Sigmoid colon (tissue), 7 donors: ENCODE results near the gene FKBP9. TPM values are rescaled to one million over a fixed set of nuclear protein-coding genes. Genes with fewer than 3 reads are reported as not detected.

ENCODE experiments used
- DNase-seq: peaks from one replicate; pipeline ENCODE4 v3.0.0-alpha.2; 2019
- H3K27ac ChIP-seq, 4 donors: fragments of 200-600 bp; sonication (generic); one replicate each; pipeline ENCODE4 v1.5.1; 2016 to 2019; ENCODE audit warnings: mild to moderate bottlenecking in 1 of 4
- H3K27me3 ChIP-seq, 3 donors: fragments of 200-600 bp; sonication (generic); one replicate each; pipeline ENCODE4 v1.5.1; 2019; ENCODE audit warnings: mild to moderate bottlenecking in 1 of 3
- H3K36me3 ChIP-seq, 4 donors: fragments of 200-600 bp; sonication (generic); one replicate each; pipeline ENCODE4 v1.5.1; 2016 to 2019
- H3K4me1 ChIP-seq, 4 donors: fragments of 200-600 bp; sonication (generic); one replicate each; pipeline ENCODE4 v1.5.1; 2017 to 2019
- H3K4me3 ChIP-seq, 4 donors: fragments of 200-600 bp; sonication (generic); one replicate each; pipeline ENCODE4 v1.5.1; 2017 to 2019; ENCODE audit warnings: mild to moderate bottlenecking in 2 of 4, moderate library complexity in 1 of 4
- H3K9me3 ChIP-seq, 4 donors: fragments of 200-600 bp in 3 of 4; sonication (generic) in 3 of 4; one replicate each; pipeline versions ENCODE4 v1.5.1 to v1.6.1; 2013 to 2019
- EP300 ChIP-seq, 4 donors: sonication (generic); formaldehyde crosslinking; IDR thresholded peaks; one replicate each; pipeline ENCODE4 v1.6.1; 2017; ENCODE audit warnings: antibody characterized with exemption in 4 of 4
- POLR2A ChIP-seq, 2 donors: fragments of 450-650 bp; IDR thresholded peaks; one replicate each; pipeline ENCODE4 v1.6.1; 2016; ENCODE audit warnings: antibody characterized with exemption in 2 of 2, mild to moderate bottlenecking in 2 of 2, moderate library complexity in 2 of 2
- POLR2AphosphoS5 ChIP-seq, 4 donors: sonication (generic); formaldehyde crosslinking; IDR thresholded peaks; one replicate each; pipeline ENCODE4 v1.6.1; 2017; ENCODE audit warnings: antibody characterized with exemption in 4 of 4
- WGBS, 2 donors: extraction: QIAGEN DNeasy Blood & Tissue Kit; methylation state at CpG; one replicate each; pipeline ENCODE4 v1.1.7; 2013; 5-methylcytosine and 5-hydroxymethylcytosine counted together
- intact Hi-C: fragments of 100-400 bp; cut with DNase I; formaldehyde crosslinking; loops from one replicate; pipeline ENCODE4 v1.15.1; 2023
- polyA plus RNA-seq, 3 donors: library from polyadenylated mRNA; stranded (reverse); fragments of 200-250 nt; gene quantifications; one replicate each; pipeline ENCODE4 v1.2.3, GENCODE V29; 2013
- total RNA-seq, 4 donors: library from RNA; depleted of rRNA; stranded (reverse); fragments of >200 nt; gene quantifications; one replicate each; pipeline ENCODE4 v1.1.0, GENCODE V29; 2016
- TF ChIP-seq, protein P1 (sequence below), 4 experiments: fragments of 450-650 bp in 3 of 4; fragments of 200-600 bp in 1 of 4; IDR thresholded peaks; one replicate each; pipeline ENCODE4 v1.5.1; 2016 to 2019; ENCODE audit warnings: antibody characterized with exemption in 4 of 4, mild to moderate bottlenecking in 3 of 4, moderate library complexity in 2 of 4
- donor health status: healthy with polysubstance abuse.
- donor health status: Bipolar disorder and iron deficiency.
- donor health status: healthy.

FKBP9 gene
- total and polyA plus RNA-seq, 7 donors, result 12.3 to 161 (median 79.6) TPM

DNA sequence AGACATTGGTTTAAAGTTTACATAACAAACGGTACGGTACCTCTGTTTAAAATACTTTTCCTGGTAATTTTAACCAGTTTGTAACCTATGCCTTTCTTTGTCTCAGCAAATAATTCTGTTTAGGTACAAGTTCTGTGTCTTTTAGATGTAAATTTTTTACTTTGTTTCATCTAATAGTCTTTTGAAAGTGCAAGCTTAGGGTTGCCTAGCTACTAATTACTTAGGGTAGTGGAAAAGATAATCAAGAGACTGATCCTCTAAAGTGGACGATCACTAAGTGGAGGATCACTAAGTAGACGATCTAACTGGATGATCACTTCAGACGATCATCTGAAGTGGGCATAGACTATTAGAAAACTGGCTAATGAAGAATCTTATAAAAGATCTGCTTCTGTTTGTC lies 16.1 kb upstream of the FKBP9 start:
- no peaks in the 10 kb centered on the region for H3K27me3 ChIP-seq
- 14 to 50% methylated on average over 5 of the region's 5 CpGs for WGBS, 2 donors
- intact Hi-C loops, result loop anchor here (5.0 kb wide), 3 partner anchors 121 to 166 kb away; partner anchors contain the start of genes NT5C3A and RP9
- peak overlapping the region; percentile 71 to 95 (median 86) for H3K4me3 ChIP-seq
- H3K9me3 ChIP-seq, result no peaks in the 10 kb centered on the region
- H3K36me3 ChIP-seq, result no peaks in the 10 kb centered on the region
- peaks cover 0 to 54% (median 40%) of the 10 kb centered on the region in 4 donors for H3K4me1 ChIP-seq
- DNase-seq, result no peak
- peak overlapping the region; percentile 96 to 98 (median 98) for H3K27ac ChIP-seq
- TF ChIP-seq, protein P1, sequence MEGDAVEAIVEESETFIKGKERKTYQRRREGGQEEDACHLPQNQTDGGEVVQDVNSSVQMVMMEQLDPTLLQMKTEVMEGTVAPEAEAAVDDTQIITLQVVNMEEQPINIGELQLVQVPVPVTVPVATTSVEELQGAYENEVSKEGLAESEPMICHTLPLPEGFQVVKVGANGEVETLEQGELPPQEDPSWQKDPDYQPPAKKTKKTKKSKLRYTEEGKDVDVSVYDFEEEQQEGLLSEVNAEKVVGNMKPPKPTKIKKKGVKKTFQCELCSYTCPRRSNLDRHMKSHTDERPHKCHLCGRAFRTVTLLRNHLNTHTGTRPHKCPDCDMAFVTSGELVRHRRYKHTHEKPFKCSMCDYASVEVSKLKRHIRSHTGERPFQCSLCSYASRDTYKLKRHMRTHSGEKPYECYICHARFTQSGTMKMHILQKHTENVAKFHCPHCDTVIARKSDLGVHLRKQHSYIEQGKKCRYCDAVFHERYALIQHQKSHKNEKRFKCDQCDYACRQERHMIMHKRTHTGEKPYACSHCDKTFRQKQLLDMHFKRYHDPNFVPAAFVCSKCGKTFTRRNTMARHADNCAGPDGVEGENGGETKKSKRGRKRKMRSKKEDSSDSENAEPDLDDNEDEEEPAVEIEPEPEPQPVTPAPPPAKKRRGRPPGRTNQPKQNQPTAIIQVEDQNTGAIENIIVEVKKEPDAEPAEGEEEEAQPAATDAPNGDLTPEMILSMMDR (IDR thresholded peaks at IDR 0.05), result no peak
- no peak for TF ChIP-seq EP300 (IDR thresholded peaks at IDR 0.05)

DNA sequence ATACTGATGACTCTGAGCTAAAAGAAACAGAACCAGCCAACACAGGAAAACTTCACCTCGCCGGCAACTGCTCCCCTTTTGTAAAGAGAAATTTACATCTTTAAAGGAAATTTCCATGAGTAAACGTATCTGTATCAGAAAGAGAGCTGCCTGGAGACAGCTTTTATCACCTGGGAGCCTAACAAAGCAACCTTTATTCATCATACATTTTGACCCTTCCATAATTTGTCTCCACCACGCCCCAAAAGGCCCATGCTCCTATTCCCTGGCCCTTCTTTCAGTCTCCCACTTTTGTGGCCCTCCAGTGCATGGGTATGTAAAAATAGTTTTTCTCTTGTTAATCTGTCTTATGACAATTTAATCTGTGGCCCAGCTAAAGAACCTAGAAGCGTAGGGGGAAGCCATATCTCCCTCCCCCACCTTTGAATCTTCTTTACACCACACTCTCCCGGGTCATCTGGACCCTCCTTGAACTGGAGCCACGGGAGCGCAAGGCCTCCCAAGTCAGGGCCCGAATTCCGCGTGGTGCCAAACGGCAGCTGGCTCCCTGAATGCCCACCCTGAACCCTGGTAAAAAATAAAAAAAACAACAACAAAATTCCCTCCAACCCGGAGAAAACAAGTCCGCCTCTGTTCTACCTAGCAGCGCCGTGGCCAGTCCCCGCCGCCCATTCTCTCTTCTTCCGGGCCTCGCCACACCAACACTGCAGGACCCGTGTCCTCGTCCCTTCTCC lies 15.4 kb upstream of the FKBP9 start:
- Histone ChIP-seq H3K36me3 (no peaks in the 10 kb centered on the region), H3K27ac (peak overlapping the region; percentile 96 to 98 (median 98)), H3K9me3 (no peaks in the 10 kb centered on the region), H3K4me1 (peaks cover 0 to 47% (median 33%) of the 10 kb centered on the region in 4 donors), H3K27me3 (no peaks in the 10 kb centered on the region), H3K4me3 (peak overlapping the region; percentile 71 to 95 (median 86))
- no peak for DNase-seq
- intact Hi-C loops, result loop anchor here (2.0 to 5.0 kb wide), 6 partner anchors 15 to 165 kb away; partner anchors contain the start of genes FKBP9, KBTBD2, NT5C3A and RP9
- 3 to 13% methylated on average over 22 of the region's 22 CpGs for WGBS, 2 donors
- TF ChIP-seq POLR2A (IDR thresholded peaks at IDR 0.05) (no peak), EP300 (IDR thresholded peaks at IDR 0.05) (no peak), POLR2AphosphoS5 (IDR thresholded peaks at IDR 0.05) (no peak)
- TF ChIP-seq, protein P1 (IDR thresholded peaks at IDR 0.05), result no peak

DNA sequence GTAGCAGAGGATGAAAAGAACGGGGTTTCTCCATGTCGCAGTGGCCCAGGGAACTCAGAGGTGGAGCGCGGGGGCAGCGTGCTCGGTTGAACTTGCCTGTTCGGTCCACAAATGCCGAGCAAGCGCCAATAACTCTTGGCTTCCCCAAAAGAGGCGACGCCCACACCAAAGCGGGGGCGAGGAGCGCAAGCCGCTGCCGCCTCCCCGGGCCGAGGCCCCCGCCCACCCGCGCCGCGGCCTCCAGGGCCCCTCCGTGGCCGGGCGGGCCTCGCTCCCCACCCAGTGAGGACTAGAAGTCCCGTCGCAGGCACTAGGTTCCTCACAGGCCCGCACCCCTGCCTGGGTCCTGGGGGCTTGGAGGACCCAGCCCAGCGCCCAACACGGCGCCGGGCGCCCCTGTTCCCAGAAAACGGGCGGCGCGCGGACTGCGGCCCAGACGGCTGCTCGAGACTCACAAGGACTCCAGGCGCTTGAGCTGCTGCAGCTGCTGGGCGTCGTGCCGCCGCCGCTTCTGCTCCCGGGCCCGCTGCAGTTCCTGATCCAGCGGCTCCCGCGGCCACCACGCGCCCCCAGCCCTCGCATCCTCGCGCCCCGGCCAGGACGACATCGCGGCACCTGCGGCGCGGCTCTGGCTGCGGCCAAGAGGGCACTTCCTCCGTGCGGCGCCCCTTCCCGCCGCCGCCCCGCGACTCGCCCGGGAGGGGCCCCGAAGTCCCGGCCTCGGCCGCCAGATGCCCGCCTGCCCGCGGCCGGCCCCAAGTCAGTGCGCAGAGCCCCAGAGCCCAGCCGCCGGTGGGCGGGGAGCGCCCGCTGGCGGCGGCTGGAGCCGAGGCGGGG lies 14.6 kb upstream of the FKBP9 start:
- H3K27ac ChIP-seq, result peak overlapping the region; percentile 96 to 98 (median 98)
- TF ChIP-seq EP300 (IDR thresholded peaks at IDR 0.05) (no peak), POLR2AphosphoS5 (IDR thresholded peaks at IDR 0.05) (peak in 3 of 4 donors; percentile 9 to 43 (median 28)), POLR2A (IDR thresholded peaks at IDR 0.05) (no peak)
- TF ChIP-seq, protein P1 (IDR thresholded peaks at IDR 0.05), result peak in 1 of 4 experiments; percentile 56
- H3K36me3 ChIP-seq, result no peaks in the 10 kb centered on the region
- no peaks in the 10 kb centered on the region for H3K27me3 ChIP-seq
- peaks cover 0 to 2% (median 0%) of the 10 kb centered on the region in 4 donors for H3K9me3 ChIP-seq
- intact Hi-C loops, result loop anchor here (2.0 to 5.0 kb wide), 6 partner anchors 14 to 165 kb away; partner anchors contain the start of genes FKBP9, KBTBD2, NT5C3A and RP9
- H3K4me3 ChIP-seq, result peak overlapping the region; percentile 71 to 95 (median 86)
- WGBS, 2 donors, result 0 to 1% methylated on average over 95 of the region's 95 CpGs
- peaks cover 0 to 40% (median 25%) of the 10 kb centered on the region in 4 donors for H3K4me1 ChIP-seq
- DNase-seq, result peak; percentile 89

DNA sequence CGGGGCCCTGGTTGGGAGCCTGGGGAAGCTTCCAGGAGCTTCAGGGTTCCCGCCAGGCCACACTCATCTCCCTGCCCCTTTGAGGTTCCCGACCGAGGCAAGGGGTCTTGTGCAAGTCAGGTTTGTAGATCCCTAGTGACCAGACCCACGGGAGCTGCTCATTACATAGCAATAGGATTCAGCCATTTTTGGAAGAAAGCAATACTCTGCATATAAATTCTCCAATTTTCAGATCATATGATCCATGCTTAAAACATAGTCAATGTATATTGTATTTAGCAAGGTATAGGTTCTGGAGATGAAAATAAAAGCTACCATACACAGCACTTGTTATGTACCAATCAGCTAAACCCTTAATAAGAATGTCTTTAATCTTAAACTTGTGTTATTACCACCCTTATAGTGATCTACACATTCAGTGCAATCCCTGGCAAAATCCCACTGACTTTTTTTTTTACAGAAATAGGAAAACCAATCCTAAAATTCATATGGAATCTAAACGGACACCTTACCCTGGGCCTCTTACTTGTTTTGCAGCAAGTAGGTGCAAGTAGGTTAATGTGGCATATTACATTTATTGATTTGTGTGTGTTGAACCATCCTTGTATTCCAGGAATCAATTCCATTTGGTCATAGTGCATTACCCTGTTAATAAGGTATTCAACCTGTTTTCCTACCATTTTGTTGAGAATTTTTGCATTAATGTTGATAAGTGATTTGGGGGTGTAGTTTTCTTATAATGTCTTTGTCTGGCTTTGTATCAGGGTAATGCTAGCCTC lies 13.8 kb upstream of the FKBP9 start:
- intact Hi-C loops, result loop anchor here (2.0 to 5.0 kb wide), 6 partner anchors 13 to 164 kb away; partner anchors contain the start of genes FKBP9, KBTBD2, NT5C3A and RP9
- H3K4me3 ChIP-seq, result peak overlapping the region in 3 of 4 donors; percentile 80 to 95 (median 91)
- peaks cover 0 to 6% (median 0%) of the 10 kb centered on the region in 4 donors for H3K9me3 ChIP-seq
- DNase-seq, result no peak
- no peaks in the 10 kb centered on the region for H3K27me3 ChIP-seq
- WGBS, 2 donors, result 14 to 17% methylated on average over 6 of the region's 6 CpGs
- H3K27ac ChIP-seq, result peak overlapping the region; percentile 96 to 98 (median 98)
- no peaks in the 10 kb centered on the region for H3K36me3 ChIP-seq
- peaks cover 0 to 32% (median 18%) of the 10 kb centered on the region in 4 donors for H3K4me1 ChIP-seq
- TF ChIP-seq, protein P1 (IDR thresholded peaks at IDR 0.05), result peak in 1 of 4 experiments; percentile 19
- no peak for TF ChIP-seq POLR2AphosphoS5 (IDR thresholded peaks at IDR 0.05)
